Kidney (tissue), 14 donors: ENCODE results near the gene BACE1. TPM values are rescaled to one million over a fixed set of nuclear protein-coding genes. Genes with fewer than 3 reads are reported as not detected.
"Not testable (repeated sequence)": the region's sequence is repeated elsewhere in the genome, so short reads cannot be mapped to it uniquely, and the experiment has no call there.

Experiments
- DNase-seq, 5 donors: peaks; one replicate each; pipeline ENCODE4 v3.0.0-alpha.2; 2013 to 2020
- FAIRE-seq: peaks from 2 replicates; lab custom pipeline; 2012; peaks lifted over from hg19 to GRCh38; lab: Jason Lieb, UNC
- H3K27ac ChIP-seq, 2 donors: one replicate each; pipeline ENCODE4 v1.7.0; 2013; ENCODE audit warnings: low read depth in 2 of 2, low read length in 2 of 2, inconsistent platforms in 1 of 2
- H3K27me3 ChIP-seq: one replicate; pipeline ENCODE4 v1.7.1; 2013; ENCODE audit warnings: low read length, inconsistent platforms; ENCODE audit not compliant: control insufficient read depth, insufficient read depth
- H3K36me3 ChIP-seq, 3 donors: one replicate each; pipeline versions ENCODE4 v1.7.0 to v1.7.1; 2013; ENCODE audit warnings: low read length in 3 of 3, control low read depth in 1 of 3, inconsistent platforms in 1 of 3; ENCODE audit not compliant: insufficient read depth in 3 of 3, control insufficient read depth in 2 of 3
- H3K4me1 ChIP-seq, 3 donors: one replicate each; pipeline versions ENCODE4 v1.7.0 to v1.7.1; 2013; ENCODE audit warnings: low read length in 3 of 3, inconsistent platforms in 1 of 3, low read depth in 1 of 3; ENCODE audit not compliant: control insufficient read depth in 2 of 3, insufficient read depth in 2 of 3
- H3K4me3 ChIP-seq, 3 donors: one replicate each; pipeline versions ENCODE4 v1.7.0 to v1.8.1; 2013; ENCODE audit warnings: low read length in 3 of 3, control low read depth in 1 of 3, inconsistent platforms in 1 of 3
- H3K9ac ChIP-seq, 3 donors: one replicate each; pipeline versions ENCODE4 v1.7.0 to v1.7.1; 2013; ENCODE audit warnings: low read length in 3 of 3, control low read depth in 1 of 3, inconsistent platforms in 1 of 3
- H3K9me3 ChIP-seq, 3 donors: one replicate each; pipeline versions ENCODE4 v1.7.0 to v1.7.1; 2013; ENCODE audit warnings: low read length in 3 of 3, control low read depth in 1 of 3, inconsistent platforms in 1 of 3; ENCODE audit not compliant: control insufficient read depth in 2 of 3, insufficient read depth in 1 of 3
- intact Hi-C: fragments of 100-400 bp; cut with DNase I; formaldehyde crosslinking; loops from one replicate; pipeline ENCODE4 v1.11.1; 2022
- polyA plus RNA-seq: library from polyadenylated mRNA; stranded (reverse); fragments of 350-450 nt; fragmentation: Illumina TruSeq; extraction: RNeasy Lipid Tissue Mini Kit (QIAGEN cat#74804); gene quantifications from one replicate; pipeline ENCODE4 v1.2.3, GENCODE V29; 2014; ENCODE audit warnings: low read depth, low replicate concordance; ENCODE audit not compliant: insufficient read depth
- total RNA-seq: library from RNA; stranded (reverse); fragmentation: NEBNext Ultra II Directional; extraction: Animal tissue kit (Norgen Biotek cat#: 25700); gene quantifications from one replicate; pipeline ENCODE4 v1.2.1, GENCODE V29; 2021
- TF ChIP-seq, protein P1 (sequence below): IDR thresholded peaks from 3 replicates; pipeline ENCODE4 v1.5.1; 2012; ENCODE audit warnings: mild to moderate bottlenecking, moderate library complexity, borderline replicate concordance; ENCODE audit not compliant: insufficient read depth; ENCODE audit errors: extremely low read depth
- donor health status: control.
- donor health status: control.
- donor health status: control.
- donor health status: control.
- donor health status: control.
- donor health status: DM: yes; HTN: yes; CAD: no.
- donor health status: Normal renal cell carcinoma (clear cell type).

BACE1 gene
- total and polyA plus RNA-seq, 2 donors from 2014 or later = 11.7 to 24.5 TPM

DNA sequence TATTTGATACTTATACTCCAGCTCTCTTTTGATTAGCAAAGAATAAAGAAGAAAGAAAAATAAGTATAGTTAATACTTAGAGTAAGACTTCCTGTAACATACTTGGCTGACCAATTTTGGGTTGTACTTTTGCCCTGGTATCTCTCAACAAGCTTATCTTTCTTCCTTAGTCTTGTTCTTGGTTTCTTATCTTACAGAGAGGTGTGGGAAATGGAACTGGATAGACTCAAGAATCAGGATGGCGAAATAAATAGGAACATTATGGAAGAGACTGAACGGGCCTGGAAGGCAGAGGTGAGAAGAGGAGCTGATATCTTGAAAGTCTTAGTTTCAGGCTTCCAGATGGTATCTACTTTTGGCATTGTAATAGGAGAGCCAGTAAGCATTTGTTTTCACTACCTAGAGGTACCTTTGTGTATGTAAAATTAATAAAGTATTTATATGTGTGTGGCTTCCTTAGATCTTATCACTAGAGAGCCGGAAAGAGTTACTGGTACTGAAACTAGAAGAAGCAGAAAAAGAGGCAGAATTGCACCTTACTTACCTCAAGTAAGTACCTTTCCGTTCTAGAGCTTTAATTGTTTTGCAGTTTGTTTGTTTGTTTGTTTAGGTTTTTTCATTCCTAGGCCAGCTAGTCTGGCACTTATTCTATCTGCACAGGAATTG, 36.2 kb downstream of the BACE1 start:
- no peak overlapping the region for H3K9ac ChIP-seq
- H3K4me3 ChIP-seq = no peak overlapping the region
- TF ChIP-seq, protein P1, sequence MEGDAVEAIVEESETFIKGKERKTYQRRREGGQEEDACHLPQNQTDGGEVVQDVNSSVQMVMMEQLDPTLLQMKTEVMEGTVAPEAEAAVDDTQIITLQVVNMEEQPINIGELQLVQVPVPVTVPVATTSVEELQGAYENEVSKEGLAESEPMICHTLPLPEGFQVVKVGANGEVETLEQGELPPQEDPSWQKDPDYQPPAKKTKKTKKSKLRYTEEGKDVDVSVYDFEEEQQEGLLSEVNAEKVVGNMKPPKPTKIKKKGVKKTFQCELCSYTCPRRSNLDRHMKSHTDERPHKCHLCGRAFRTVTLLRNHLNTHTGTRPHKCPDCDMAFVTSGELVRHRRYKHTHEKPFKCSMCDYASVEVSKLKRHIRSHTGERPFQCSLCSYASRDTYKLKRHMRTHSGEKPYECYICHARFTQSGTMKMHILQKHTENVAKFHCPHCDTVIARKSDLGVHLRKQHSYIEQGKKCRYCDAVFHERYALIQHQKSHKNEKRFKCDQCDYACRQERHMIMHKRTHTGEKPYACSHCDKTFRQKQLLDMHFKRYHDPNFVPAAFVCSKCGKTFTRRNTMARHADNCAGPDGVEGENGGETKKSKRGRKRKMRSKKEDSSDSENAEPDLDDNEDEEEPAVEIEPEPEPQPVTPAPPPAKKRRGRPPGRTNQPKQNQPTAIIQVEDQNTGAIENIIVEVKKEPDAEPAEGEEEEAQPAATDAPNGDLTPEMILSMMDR = no peak
- no peaks in the 10 kb centered on the region for H3K4me1 ChIP-seq
- DNase-seq (no peak), FAIRE-seq (no peak)
- H3K27me3 ChIP-seq = no peaks in the 10 kb centered on the region
- no peaks in the 10 kb centered on the region for H3K9me3 ChIP-seq
- intact Hi-C loops = no loop called here
- peaks cover 0 to 30% (median 16%) of the 10 kb centered on the region in 3 donors for H3K36me3 ChIP-seq
- no peak overlapping the region for H3K27ac ChIP-seq

DNA sequence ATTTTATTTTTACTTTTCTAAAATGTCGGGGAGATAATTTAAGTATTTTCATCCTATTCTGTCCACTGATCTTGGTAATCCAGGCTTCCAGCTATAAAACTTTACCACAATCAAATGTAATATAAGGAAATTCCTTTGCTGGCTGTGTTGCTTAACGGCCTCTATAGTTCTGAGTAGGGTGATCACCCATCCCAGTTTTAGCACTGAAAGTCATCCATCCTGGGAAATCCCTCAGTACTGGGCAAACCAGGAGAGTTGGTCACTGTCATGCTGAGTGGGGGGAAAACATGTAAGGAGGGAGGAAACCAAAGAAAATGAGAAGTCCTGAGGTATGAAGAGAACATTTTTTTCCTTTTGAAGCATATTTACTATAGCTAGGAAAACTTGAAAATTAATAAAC, 37.7 kb downstream of the BACE1 start:
- no peak for DNase-seq
- Histone ChIP-seq H3K36me3 (peaks cover 0 to 24% (median 12%) of the 10 kb centered on the region in 3 donors), H3K9me3 (no peaks in the 10 kb centered on the region), H3K4me3 (no peak overlapping the region), H3K9ac (no peak overlapping the region), H3K27ac (no peak overlapping the region), H3K27me3 (no peaks in the 10 kb centered on the region), H3K4me1 (no peaks in the 10 kb centered on the region)
- intact Hi-C loops = no loop called here
- no peak for FAIRE-seq
- TF ChIP-seq, protein P1 = no peak

DNA sequence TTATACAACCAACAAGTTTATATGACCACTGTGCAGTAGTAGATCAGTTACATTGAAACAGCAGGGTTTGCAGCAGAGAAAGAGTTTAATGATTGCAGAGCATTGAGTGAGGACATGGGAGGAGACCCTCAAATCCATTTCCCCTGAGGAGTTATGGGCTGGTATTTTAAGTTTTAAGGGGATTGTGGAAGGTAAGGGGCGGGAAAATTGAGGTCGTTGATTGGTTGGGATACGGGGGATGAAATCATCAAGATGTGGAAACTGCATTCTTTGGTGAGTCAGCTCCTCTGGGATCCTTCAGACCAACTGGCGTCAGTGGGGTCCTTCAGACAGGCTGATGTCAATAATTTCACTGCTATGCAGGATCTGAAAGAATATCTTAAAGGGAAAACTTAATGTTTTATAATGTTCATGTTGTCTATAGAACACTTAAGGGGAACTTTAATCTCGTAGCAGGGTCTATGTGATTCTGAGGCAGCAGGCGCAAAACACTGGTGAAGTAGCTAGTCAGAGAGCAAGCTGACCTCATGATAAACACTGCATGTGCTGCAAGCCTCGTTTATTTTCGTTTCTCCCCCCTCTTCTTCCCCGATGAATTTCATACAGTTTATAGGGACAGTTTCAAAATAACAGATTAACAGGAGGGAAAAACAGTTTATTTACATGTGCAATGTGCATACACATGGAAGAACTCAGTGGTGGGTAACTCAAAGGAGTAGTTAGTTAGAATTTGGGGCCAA, 42.3 kb downstream of the BACE1 start:
- H3K9me3 ChIP-seq = no peaks in the 10 kb centered on the region
- DNase-seq (no peak), FAIRE-seq (no peak)
- intact Hi-C loops = no loop called here
- H3K9ac ChIP-seq = no peak overlapping the region
- peaks cover 0 to 2% (median 2%) of the 10 kb centered on the region in 3 donors for H3K36me3 ChIP-seq
- H3K4me1 ChIP-seq = no peaks in the 10 kb centered on the region
- no peak overlapping the region for H3K27ac ChIP-seq
- no peaks in the 10 kb centered on the region for H3K27me3 ChIP-seq
- H3K4me3 ChIP-seq = no peak overlapping the region
- TF ChIP-seq, protein P1 = no peak

DNA sequence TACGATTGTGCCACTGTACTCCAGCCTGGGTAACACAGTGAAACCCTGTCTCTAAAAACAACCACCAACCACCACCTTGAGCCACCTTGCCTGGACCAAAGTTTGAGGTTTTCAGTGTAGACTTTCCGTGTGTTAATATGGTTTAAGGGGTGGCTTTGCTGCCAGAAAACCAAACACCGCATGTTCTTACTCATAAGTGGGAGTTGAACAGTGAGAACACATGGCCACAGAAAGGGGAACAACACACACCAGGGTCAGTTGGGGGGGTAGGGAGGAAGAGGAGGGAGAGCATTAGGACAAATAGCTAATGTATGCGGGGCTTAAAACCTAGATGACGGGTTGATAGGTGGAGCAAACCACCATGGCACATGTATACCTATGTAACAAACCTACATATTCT, 43.9 kb downstream of the BACE1 start:
- FAIRE-seq, H3K36me3 ChIP-seq, H3K9ac ChIP-seq, H3K4me3 ChIP-seq, intact Hi-C loops, H3K9me3 ChIP-seq, H3K4me1 ChIP-seq, H3K27ac ChIP-seq, DNase-seq, H3K27me3 ChIP-seq: not testable (repeated sequence)
